K562 (cell line): ENCODE data around the gene KIAA0513. TPM values are rescaled to one million over a fixed set of nuclear protein-coding genes. Genes with fewer than 3 reads are reported as not detected.

Experiments
- EGR1 ChIP-seq: fragments of 450-650 bp; conservative IDR thresholded peaks from 2 replicates; pipeline ENCODE4 v1.6.1; 2017; ENCODE audit warnings: mild to moderate bottlenecking
- ESRRA ChIP-seq: fragments of 450-650 bp; IDR thresholded peaks from 2 replicates; pipeline ENCODE4 v1.6.1; 2014; ENCODE audit warnings: low read depth, mild to moderate bottlenecking, moderate library complexity, borderline replicate concordance
- ETV5 ChIP-seq: sonication (generic); formaldehyde crosslinking; IDR thresholded peaks from 2 replicates; pipeline ENCODE4 v1.4.0; 2020; ENCODE audit warnings: low read depth, mild to moderate bottlenecking, missing genetic modification reagents
- EWSR1 ChIP-seq: fragments of 450-650 bp; IDR thresholded peaks from 2 replicates; pipeline ENCODE4 v1.6.1; 2018; ENCODE audit warnings: borderline replicate concordance, mild to moderate bottlenecking, low read depth, moderate library complexity; ENCODE audit not compliant: partially characterized antibody
- GTF2E2 ChIP-seq: fragments of 200-800 bp; sonication (Bioruptor generic); IDR thresholded peaks from 2 replicates; pipeline ENCODE4 v1.6.1; 2016; ENCODE audit warnings: missing genetic modification characterization, missing compliant biosample characterization
- HDAC8 ChIP-seq: fragments of 450-650 bp; IDR thresholded peaks from 2 replicates; pipeline ENCODE4 v1.6.1; 2016; ENCODE audit warnings: mild to moderate bottlenecking, missing genetic modification characterization, moderate library complexity, missing compliant biosample characterization
- KDM5B ChIP-seq: fragments of 200-600 bp; sonication (generic); IDR thresholded peaks from 2 replicates; pipeline ENCODE4 v1.6.1; 2012; ENCODE audit warnings: low read depth, mild to moderate bottlenecking, moderate library complexity, low read length, control low read depth, inconsistent platforms; ENCODE audit not compliant: insufficient replicate concordance
- NFYB ChIP-seq: IDR thresholded peaks from 2 replicates; pipeline ENCODE4 v1.6.1; 2011; ENCODE audit warnings: mild to moderate bottlenecking, moderate library complexity; ENCODE audit not compliant: insufficient read length; ENCODE audit errors: extremely low read depth
- NR2C2 ChIP-seq, 2 experiments: fragments of 200-800 bp in 1 of 2; sonication (Bioruptor generic) in 1 of 2; sonication (generic) in 1 of 2; formaldehyde crosslinking in 1 of 2; IDR thresholded peaks; 2 replicates each; pipeline versions ENCODE4 v1.6.1 to v1.8.0; 2016 to 2022; ENCODE audit warnings: mild to moderate bottlenecking in 1 of 2, missing compliant biosample characterization in 1 of 2, missing genetic modification characterization in 1 of 2, missing genetic modification reagents in 1 of 2
- PHTF2 ChIP-seq: fragments of 250-450 bp; sonication (Bioruptor Pico); IDR thresholded peaks from 2 replicates; pipeline ENCODE4 v1.5.0; 2021; ENCODE audit warnings: mild to moderate bottlenecking
- RB1 ChIP-seq: fragments of 450-650 bp; IDR thresholded peaks from 2 replicates; pipeline ENCODE4 v1.6.1; 2017; ENCODE audit warnings: low read depth, mild to moderate bottlenecking
- TEAD1 ChIP-seq, 2 experiments: fragments of 450-650 bp in 1 of 2; sonication (generic) in 1 of 2; formaldehyde crosslinking; IDR thresholded peaks; 2 replicates each; pipeline versions ENCODE4 v1.4.0 to v1.8.0; 2020 to 2022; ENCODE audit warnings: mild to moderate bottlenecking in 2 of 2, missing genetic modification reagents in 1 of 2
- ZNF41 ChIP-seq: fragments of 250-450 bp; sonication (Bioruptor Pico); conservative IDR thresholded peaks from 2 replicates; pipeline ENCODE4 v1.4.0; 2020; ENCODE audit warnings: mild to moderate bottlenecking
- ZNF785 ChIP-seq: fragments of 250-450 bp; sonication (Bioruptor Pico); IDR thresholded peaks from 2 replicates; pipeline ENCODE4 v1.4.0; 2020; ENCODE audit warnings: mild to moderate bottlenecking
- polyA plus RNA-seq, 8 experiments: library from polyadenylated mRNA; depleted of rRNA in 4 of 8; stranded (reverse) in 5 of 8; unstranded in 3 of 8; fragments of >200 nt; fragmentation: Nextera tagmentation in 2 of 8; fragmentation: Illumina TruSeq in 1 of 8; extraction: Ambion mirVana in 2 of 8; extraction: Trizol in 1 of 8; gene quantifications; 2 replicates each; pipeline versions ENCODE4 v1.2.1 to v1.2.3, GENCODE V29; 2011 to 2014; ENCODE audit warnings: inconsistent platforms in 1 of 8, missing spikeins in 1 of 8
- total RNA-seq, 7 experiments: library from RNA; depleted of rRNA in 6 of 7; stranded (reverse); fragments of >200 nt in 6 of 7; fragmentation: Illumina TruSeq in 2 of 7; extraction: Trizol in 2 of 7; gene quantifications; 2 replicates each; pipeline versions ENCODE4 v1.2.1 to v1.2.3, GENCODE V29; 2011 to 2021; ENCODE audit warnings: low replicate concordance in 1 of 7
- TF ChIP-seq, protein P1 (sequence below): sonication (generic); formaldehyde crosslinking; IDR thresholded peaks from 2 replicates; pipeline ENCODE4 v1.8.0; 2022; ENCODE audit warnings: mild to moderate bottlenecking, missing genetic modification reagents
- TF ChIP-seq, protein P2 (sequence below): sonication (generic); formaldehyde crosslinking; IDR thresholded peaks from 2 replicates; pipeline ENCODE4 v1.9.0; 2022; ENCODE audit warnings: mild to moderate bottlenecking, missing genetic modification reagents
- TF ChIP-seq, protein P3 (sequence below), 3 experiments: fragments of 200-800 bp in 1 of 3; fragments of 250-450 bp in 1 of 3; fragments of 450-650 bp in 1 of 3; sonication (Bioruptor Pico) in 1 of 3; sonication (Bioruptor generic) in 1 of 3; formaldehyde crosslinking in 1 of 3; IDR thresholded peaks; 2 replicates each; pipeline versions ENCODE4 v1.6.1 to v1.8.0; 2016 to 2022; ENCODE audit warnings: mild to moderate bottlenecking in 2 of 3, missing genetic modification characterization in 2 of 3, missing compliant biosample characterization in 1 of 3, moderate library complexity in 1 of 3

KIAA0513 gene
- total and polyA plus RNA-seq, 9 of the 15 experiments (the other 6 are each of a cell fraction or from before 2014, with no cell fraction given), result 0.18 to 13.7 (median 10.2) TPM

DNA sequence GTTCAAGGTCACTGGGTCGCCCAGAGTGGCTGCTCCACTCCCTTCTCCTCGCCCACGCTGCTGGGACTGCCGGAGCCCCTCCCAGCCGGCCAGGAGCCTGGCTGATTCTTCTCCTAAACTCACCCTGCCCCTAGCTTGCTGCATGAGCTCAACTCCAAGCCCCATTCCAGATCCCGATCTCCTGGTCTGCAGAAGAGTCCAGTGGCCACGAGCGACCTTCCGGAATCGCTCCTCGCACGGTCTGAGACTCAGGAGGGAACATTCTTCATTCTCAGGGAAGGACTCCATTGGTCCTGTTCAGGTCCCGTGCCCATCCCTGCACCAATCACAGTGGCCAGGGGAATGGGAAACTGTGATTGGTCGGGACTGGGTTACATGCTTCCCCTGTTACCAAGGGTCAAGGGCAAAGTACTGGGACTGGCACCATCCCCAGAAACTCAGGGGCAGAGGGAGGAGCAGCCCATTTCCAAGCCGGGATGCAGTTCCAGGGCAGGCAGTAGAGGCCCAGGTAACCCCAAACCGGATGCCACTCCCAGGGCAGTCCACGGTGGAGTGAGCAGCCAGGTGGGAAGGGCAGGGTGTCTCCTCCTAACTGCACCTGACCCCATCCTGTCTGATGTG is 109.2 kb downstream of the KIAA0513 start (continued):
- TF ChIP-seq, protein P1, sequence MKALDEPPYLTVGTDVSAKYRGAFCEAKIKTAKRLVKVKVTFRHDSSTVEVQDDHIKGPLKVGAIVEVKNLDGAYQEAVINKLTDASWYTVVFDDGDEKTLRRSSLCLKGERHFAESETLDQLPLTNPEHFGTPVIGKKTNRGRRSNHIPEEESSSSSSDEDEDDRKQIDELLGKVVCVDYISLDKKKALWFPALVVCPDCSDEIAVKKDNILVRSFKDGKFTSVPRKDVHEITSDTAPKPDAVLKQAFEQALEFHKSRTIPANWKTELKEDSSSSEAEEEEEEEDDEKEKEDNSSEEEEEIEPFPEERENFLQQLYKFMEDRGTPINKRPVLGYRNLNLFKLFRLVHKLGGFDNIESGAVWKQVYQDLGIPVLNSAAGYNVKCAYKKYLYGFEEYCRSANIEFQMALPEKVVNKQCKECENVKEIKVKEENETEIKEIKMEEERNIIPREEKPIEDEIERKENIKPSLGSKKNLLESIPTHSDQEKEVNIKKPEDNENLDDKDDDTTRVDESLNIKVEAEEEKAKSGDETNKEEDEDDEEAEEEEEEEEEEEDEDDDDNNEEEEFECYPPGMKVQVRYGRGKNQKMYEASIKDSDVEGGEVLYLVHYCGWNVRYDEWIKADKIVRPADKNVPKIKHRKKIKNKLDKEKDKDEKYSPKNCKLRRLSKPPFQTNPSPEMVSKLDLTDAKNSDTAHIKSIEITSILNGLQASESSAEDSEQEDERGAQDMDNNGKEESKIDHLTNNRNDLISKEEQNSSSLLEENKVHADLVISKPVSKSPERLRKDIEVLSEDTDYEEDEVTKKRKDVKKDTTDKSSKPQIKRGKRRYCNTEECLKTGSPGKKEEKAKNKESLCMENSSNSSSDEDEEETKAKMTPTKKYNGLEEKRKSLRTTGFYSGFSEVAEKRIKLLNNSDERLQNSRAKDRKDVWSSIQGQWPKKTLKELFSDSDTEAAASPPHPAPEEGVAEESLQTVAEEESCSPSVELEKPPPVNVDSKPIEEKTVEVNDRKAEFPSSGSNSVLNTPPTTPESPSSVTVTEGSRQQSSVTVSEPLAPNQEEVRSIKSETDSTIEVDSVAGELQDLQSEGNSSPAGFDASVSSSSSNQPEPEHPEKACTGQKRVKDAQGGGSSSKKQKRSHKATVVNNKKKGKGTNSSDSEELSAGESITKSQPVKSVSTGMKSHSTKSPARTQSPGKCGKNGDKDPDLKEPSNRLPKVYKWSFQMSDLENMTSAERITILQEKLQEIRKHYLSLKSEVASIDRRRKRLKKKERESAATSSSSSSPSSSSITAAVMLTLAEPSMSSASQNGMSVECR (CRISPR knock-in tag), result 0 out of 2 replicates have a peak, but pooled peaks have one; percentile 33
- TF ChIP-seq TEAD1 (CRISPR knock-in tag; IDR thresholded peaks at IDR 0.05) (no peak), EGR1 (peak; percentile 63), ETV5 (peak; percentile 7; the same call in 1 of the 2 replicates), ZNF785 (CRISPR knock-in tag) (no peak), GTF2E2 (no peak), RB1 (no peak), HDAC8 (tag) (no peak), EWSR1 (no peak), ZNF41 (CRISPR knock-in tag) (no peak), NFYB (peak; percentile 44), PHTF2 (CRISPR knock-in tag) (no peak), ESRRA (0 out of 2 replicates have a peak, but pooled peaks have one; percentile 44), KDM5B (no peak), NR2C2 (CRISPR knock-in tag; IDR thresholded peaks at IDR 0.05) (0 out of 2 replicates have a peak, but pooled peaks have one; percentile 60), NR2C2 (tag; IDR thresholded peaks at IDR 0.05) (no peak; the same call in 1 of the 2 replicates)
- TF ChIP-seq, protein P2, sequence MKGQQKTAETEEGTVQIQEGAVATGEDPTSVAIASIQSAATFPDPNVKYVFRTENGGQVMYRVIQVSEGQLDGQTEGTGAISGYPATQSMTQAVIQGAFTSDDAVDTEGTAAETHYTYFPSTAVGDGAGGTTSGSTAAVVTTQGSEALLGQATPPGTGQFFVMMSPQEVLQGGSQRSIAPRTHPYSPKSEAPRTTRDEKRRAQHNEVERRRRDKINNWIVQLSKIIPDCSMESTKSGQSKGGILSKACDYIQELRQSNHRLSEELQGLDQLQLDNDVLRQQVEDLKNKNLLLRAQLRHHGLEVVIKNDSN (CRISPR knock-in tag), result peak; percentile 60
- TF ChIP-seq, protein P3, sequence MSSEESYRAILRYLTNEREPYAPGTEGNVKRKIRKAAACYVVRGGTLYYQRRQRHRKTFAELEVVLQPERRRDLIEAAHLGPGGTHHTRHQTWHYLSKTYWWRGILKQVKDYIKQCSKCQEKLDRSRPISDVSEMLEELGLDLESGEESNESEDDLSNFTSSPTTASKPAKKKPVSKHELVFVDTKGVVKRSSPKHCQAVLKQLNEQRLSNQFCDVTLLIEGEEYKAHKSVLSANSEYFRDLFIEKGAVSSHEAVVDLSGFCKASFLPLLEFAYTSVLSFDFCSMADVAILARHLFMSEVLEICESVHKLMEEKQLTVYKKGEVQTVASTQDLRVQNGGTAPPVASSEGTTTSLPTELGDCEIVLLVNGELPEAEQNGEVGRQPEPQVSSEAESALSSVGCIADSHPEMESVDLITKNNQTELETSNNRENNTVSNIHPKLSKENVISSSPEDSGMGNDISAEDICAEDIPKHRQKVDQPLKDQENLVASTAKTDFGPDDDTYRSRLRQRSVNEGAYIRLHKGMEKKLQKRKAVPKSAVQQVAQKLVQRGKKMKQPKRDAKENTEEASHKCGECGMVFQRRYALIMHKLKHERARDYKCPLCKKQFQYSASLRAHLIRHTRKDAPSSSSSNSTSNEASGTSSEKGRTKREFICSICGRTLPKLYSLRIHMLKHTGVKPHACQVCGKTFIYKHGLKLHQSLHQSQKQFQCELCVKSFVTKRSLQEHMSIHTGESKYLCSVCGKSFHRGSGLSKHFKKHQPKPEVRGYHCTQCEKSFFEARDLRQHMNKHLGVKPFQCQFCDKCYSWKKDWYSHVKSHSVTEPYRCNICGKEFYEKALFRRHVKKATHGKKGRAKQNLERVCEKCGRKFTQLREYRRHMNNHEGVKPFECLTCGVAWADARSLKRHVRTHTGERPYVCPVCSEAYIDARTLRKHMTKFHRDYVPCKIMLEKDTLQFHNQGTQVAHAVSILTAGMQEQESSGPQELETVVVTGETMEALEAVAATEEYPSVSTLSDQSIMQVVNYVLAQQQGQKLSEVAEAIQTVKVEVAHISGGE (CRISPR knock-in tag; IDR thresholded peaks at IDR 0.05), result no peak
